Measurements from ENCODE around the gene TNRC6B.
"Not testable (repeated sequence)": the region's sequence is repeated elsewhere in the genome, so short reads cannot be mapped to it uniquely, and the experiment has no call there.

The TNRC6B gene

DNA sequence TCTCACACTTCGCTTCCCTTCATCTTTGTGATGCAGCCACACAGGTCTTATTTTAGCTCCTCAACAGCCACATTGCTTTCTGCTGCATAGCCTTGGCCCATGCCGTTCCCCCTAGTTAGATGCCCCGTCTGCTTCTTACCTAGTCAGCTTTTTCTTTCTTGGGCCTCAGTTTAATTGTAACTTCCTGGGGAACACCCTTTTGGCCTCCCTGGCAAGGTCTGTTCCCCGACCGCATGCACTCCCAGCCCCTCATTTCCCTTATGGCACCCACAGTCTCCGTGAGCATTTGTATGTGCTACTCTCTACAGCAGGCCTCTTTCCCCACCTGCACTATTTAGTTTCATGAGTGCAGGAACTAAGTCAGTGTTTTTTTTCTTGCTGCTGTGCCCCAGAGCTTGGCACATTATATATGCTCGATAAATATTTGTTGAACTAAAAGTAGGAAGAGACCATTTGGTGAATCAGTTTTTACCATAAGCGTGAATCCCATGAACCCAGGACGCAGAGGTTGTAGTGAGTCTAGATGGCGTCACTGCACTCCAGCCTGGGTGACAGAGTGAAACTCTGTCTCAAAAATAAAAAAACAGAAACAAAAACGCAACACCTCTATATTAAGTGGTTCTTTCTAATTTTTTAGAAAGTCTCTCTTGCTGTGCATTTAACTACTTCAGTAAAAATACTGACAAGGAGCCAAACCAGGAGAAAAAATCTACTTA, 38.5 kb downstream of the TNRC6B start:
- TF ChIP-seq, protein P1, sequence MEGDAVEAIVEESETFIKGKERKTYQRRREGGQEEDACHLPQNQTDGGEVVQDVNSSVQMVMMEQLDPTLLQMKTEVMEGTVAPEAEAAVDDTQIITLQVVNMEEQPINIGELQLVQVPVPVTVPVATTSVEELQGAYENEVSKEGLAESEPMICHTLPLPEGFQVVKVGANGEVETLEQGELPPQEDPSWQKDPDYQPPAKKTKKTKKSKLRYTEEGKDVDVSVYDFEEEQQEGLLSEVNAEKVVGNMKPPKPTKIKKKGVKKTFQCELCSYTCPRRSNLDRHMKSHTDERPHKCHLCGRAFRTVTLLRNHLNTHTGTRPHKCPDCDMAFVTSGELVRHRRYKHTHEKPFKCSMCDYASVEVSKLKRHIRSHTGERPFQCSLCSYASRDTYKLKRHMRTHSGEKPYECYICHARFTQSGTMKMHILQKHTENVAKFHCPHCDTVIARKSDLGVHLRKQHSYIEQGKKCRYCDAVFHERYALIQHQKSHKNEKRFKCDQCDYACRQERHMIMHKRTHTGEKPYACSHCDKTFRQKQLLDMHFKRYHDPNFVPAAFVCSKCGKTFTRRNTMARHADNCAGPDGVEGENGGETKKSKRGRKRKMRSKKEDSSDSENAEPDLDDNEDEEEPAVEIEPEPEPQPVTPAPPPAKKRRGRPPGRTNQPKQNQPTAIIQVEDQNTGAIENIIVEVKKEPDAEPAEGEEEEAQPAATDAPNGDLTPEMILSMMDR (conservative IDR thresholded peaks at IDR 0.05): no peak
- H3K27ac ChIP-seq: no peak overlapping the region

GRCh38 chr22:40218152-40218551, 40.4 kb downstream of the TNRC6B start:
- TF ChIP-seq, protein P1 (conservative IDR thresholded peaks at IDR 0.05): no peak
- no peak overlapping the region for H3K27ac ChIP-seq

GRCh38 chr22:40218723-40219294, 41.1 kb downstream of the TNRC6B start:
- TF ChIP-seq, protein P1 (conservative IDR thresholded peaks at IDR 0.05): no peak

DNA sequence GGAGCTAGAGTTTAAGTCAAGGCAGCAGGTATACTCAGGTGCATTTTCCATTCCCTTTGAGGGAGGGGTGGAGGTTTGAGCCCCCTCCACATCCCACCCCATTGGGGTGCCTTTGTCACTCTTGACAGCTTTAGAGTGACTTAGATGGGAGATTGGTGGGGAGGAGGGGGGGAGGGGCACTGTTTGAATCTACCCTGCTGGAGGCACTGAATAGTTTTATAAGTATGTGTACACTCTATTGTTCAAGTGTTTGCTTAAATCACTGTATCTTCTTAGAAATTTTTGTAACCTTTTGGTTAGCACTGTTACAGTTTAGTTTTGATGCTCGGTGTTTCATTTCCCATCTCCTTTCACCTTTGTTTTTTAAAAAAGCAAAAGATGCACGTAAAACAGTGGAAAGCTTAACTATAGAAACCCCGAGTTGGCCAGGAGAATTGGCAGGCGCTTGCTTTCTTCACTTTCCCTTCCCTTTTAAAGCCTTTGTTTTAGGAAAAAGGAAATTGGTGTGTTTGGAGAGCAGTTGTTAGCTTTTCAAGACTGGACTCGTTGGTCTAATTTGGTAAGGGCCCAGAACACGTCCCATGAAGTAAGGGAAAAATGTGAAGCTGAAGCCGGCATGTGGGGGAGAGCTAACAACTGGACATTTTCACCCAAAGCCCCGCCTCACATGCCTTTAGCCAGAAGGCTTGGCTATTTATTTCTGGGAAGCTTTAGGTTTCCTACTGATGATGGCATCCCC, 42.8 kb downstream of the TNRC6B start:
- peak overlapping the region; percentile 58 for H3K27ac ChIP-seq
- TF ChIP-seq, protein P1 (conservative IDR thresholded peaks at IDR 0.05): no peak

More at GRCh38 chr22:40218723-40219294, 41.1 kb downstream of the TNRC6B start:
- no peak overlapping the region for H3K27ac ChIP-seq

DNA sequence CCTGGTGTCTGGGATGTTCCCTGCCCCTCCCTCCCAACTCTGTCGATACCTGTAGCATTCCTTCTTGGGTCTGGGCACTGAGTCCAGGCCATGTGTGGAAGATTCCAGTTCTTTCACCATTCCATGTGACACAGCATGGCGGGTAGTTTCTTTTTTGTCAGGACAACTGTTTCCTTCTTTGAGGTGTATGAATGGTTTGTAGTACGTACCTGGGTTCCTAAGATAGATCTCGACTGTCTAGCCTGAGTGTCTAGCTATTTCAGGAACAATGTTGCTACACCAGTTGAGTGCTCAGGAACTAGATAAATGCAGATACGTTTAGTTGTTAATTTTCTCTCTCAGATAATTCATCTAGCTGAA, 43.3 kb downstream of the TNRC6B start:
- TF ChIP-seq, protein P1 (conservative IDR thresholded peaks at IDR 0.05): no peak
- H3K27ac ChIP-seq: peak overlapping the region; percentile 58

GRCh38 chr22:40222979-40223378, 45.3 kb downstream of the TNRC6B start:
- H3K27ac ChIP-seq: not testable (repeated sequence)

DNA sequence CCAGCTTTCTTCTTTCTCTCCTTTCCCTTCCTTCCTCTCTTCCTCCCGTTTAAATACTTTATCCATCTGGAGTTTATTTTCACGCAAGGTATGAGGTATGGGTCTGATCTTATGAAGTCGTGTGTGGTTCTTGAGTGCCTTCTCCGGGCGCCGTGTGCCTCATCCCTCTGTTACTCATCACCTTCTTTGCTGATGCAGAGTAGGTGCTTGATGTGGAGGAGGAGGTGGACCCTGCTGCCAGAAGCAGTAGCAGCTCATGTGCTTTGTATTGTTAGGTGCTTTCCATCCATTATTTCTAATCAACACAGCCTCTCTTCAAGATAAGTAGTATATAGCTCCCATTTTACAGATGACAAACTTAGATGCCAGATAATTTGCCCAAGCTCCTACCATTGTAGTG, 47.0 kb downstream of the TNRC6B start:
- TF ChIP-seq, protein P1 (conservative IDR thresholded peaks at IDR 0.05): no peak

More for the DNA sequence above, 47.0 kb downstream of the TNRC6B start:
- H3K27ac ChIP-seq: no peak overlapping the region

Data from VCaP (cell line).